ENCODE measurements around the gene NFATC2IP.
"Not testable (repeated sequence)": the region's sequence is repeated elsewhere in the genome, so short reads cannot be mapped to it uniquely, and the experiment has no call there.

The NFATC2IP gene

GRCh38 chr16:28998837-28999236 lies 48.1 kb downstream of the NFATC2IP start:
- no peak for DNase-seq (ENCODE audit: low spot score)

- no peak for DNase-seq (ENCODE audit: low spot score)
Observed at GRCh38 chr16:28999577-28999976, 48.8 kb downstream of the NFATC2IP start.

- no peak for DNase-seq (ENCODE audit: low spot score)
Observed at GRCh38 chr16:29000019-29000418, 49.3 kb downstream of the NFATC2IP start.

GRCh38 chr16:29004496-29005139 lies 53.9 kb downstream of the NFATC2IP start:
- DNase-seq (ENCODE audit: low spot score), result not testable (repeated sequence)

- no peak for DNase-seq (ENCODE audit: low spot score)
Observed at GRCh38 chr16:29007730-29008593, 57.2 kb downstream of the NFATC2IP start.

- DNase-seq (ENCODE audit: low spot score), result no peak
Observed at GRCh38 chr16:29009050-29009837, 58.5 kb downstream of the NFATC2IP start.

- DNase-seq (ENCODE audit: low spot score), result no peak
Observed at GRCh38 chr16:29009838-29010166, 59.1 kb downstream of the NFATC2IP start.

- no peak for DNase-seq (ENCODE audit: low spot score)
Observed at GRCh38 chr16:29011112-29011511, 60.4 kb downstream of the NFATC2IP start.

GRCh38 chr16:29011851-29012250 lies 61.1 kb downstream of the NFATC2IP start:
- no peak for DNase-seq (ENCODE audit: low spot score)

GRCh38 chr16:29012913-29013553 lies 62.3 kb downstream of the NFATC2IP start:
- DNase-seq (ENCODE audit: low spot score), result no peak

GRCh38 chr16:29014561-29015069 lies 63.9 kb downstream of the NFATC2IP start:
- no peak for DNase-seq (ENCODE audit: low spot score)

All from left forelimb (tissue), 1 donor.